Right lobe of liver (tissue), 6 donors: Measurements from ENCODE around the gene KDM4C. TPM values are rescaled to one million over a fixed set of nuclear protein-coding genes. Genes with fewer than 3 reads are reported as not detected.

Experiments
- ATAC-seq, 4 donors: fragments of 200-7000 bp; cut with Tn5 transposase; one replicate each; pipeline ENCODE4 v1.9.1; 2020; ENCODE audit warnings: mild to moderate bottlenecking in 4 of 4, moderate library complexity in 4 of 4
- DNase-seq, 3 donors: peaks; one replicate each; pipeline ENCODE4 v3.0.0-alpha.2; 2020
- H3K27ac ChIP-seq, 3 donors: fragments of 200-600 bp; one replicate each; pipeline ENCODE4 v1.8.0; 2022
- H3K27me3 ChIP-seq, 2 donors: fragments of 200-600 bp; one replicate each; pipeline ENCODE4 v1.8.0; 2022
- H3K36me3 ChIP-seq, 4 donors: fragments of 200-600 bp; sonication (generic) in 1 of 4; one replicate each; pipeline versions ENCODE4 v1.5.1 to v1.8.0; 2017 to 2022; ENCODE audit warnings: control low read depth in 1 of 4
- H3K4me1 ChIP-seq, 4 donors: fragments of 200-600 bp; sonication (generic) in 1 of 4; one replicate each; pipeline versions ENCODE4 v1.5.1 to v1.8.0; 2017 to 2022; ENCODE audit warnings: control low read depth in 1 of 4
- H3K4me3 ChIP-seq, 3 donors: fragments of 200-600 bp; one replicate each; pipeline ENCODE4 v1.8.0; 2022
- H3K9me3 ChIP-seq, 4 donors: fragments of 200-600 bp; sonication (generic) in 1 of 4; one replicate each; pipeline versions ENCODE4 v1.5.1 to v1.8.0; 2017 to 2022; ENCODE audit warnings: control low read depth in 1 of 4
- POLR2A ChIP-seq: fragments of 450-650 bp; IDR thresholded peaks from one replicate; pipeline ENCODE4 v1.6.1; 2017; ENCODE audit warnings: antibody characterized with exemption, mild to moderate bottlenecking
- WGBS: methylation state at CpG from one replicate; pipeline ENCODE4 v1.1.6; 2018; ENCODE audit warnings: low coverage, low lambda C conversion rate; ENCODE audit not compliant: insufficient coverage; ENCODE audit errors: missing lambda C conversion rate; 5-methylcytosine and 5-hydroxymethylcytosine counted together
- intact Hi-C, 2 donors: fragments of 100-400 bp; cut with DNase I; formaldehyde crosslinking; loops; one replicate each; pipeline versions ENCODE4 v1.11.2 to v1.14.1; 2022
- total RNA-seq, 6 experiments: library from RNA; depleted of rRNA in 2 of 6; stranded (reverse); fragments of >200 nt in 2 of 6; fragmentation: NEBNext Ultra II Directional in 3 of 6; extraction: Animal tissue kit (Norgen Biotek cat#: 25700) in 3 of 6; gene quantifications; one replicate each; pipeline versions ENCODE4 v1.1.0 to v1.2.4, GENCODE V29; 2016 to 2023
- TF ChIP-seq, protein P1 (sequence below), 4 donors: fragments of 200-600 bp in 3 of 4; fragments of 450-650 bp in 1 of 4; IDR thresholded peaks; one replicate each; pipeline versions ENCODE4 v1.5.1 to v1.8.0; 2016 to 2022; ENCODE audit warnings: antibody characterized with exemption in 4 of 4, mild to moderate bottlenecking in 2 of 4
- donor health status: DM: no; HTN: yes; CAD: no.
- donor health status: DM: no; HTN: no; CAD: no.
- donor health status: DM: no; HTN: no; CAD: no.
- donor health status: DM: no; HTN: yes; CAD: no.
- donor health status: DM: no; HTN: yes; CAD: no.

KDM4C gene
- total RNA-seq, 6 experiments from 2014 or later, result 14.1 to 20.9 (median 15.3) TPM

DNA sequence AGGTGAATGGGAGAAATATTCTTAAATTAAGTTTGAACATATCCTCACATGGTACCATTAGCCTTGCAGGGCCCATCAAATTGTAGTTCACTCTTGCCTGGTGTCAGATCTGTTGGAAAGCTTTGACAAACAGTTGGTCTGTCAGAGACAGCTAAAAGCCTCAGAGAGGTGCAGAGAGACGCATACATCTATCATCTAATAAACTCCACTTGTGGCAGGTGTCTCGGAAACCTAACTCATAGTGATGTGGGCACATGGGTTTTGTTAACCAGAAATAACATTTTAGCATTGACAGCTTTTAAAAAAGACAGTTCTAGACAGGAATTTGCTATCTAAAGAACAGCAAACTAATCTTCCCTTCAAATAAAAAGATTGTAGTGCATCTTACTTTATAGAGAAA lies 315.9 kb downstream of the KDM4C start:
- Histone ChIP-seq H3K27ac (no peak overlapping the region), H3K27me3 (no peaks in the 10 kb centered on the region), H3K36me3 (peaks cover 0 to 13% (median 0%) of the 10 kb centered on the region in 4 donors), H3K9me3 (no peaks in the 10 kb centered on the region), H3K4me1 (no peaks in the 10 kb centered on the region), H3K4me3 (no peak overlapping the region)
- TF ChIP-seq POLR2A, result no peak
- TF ChIP-seq, protein P1, sequence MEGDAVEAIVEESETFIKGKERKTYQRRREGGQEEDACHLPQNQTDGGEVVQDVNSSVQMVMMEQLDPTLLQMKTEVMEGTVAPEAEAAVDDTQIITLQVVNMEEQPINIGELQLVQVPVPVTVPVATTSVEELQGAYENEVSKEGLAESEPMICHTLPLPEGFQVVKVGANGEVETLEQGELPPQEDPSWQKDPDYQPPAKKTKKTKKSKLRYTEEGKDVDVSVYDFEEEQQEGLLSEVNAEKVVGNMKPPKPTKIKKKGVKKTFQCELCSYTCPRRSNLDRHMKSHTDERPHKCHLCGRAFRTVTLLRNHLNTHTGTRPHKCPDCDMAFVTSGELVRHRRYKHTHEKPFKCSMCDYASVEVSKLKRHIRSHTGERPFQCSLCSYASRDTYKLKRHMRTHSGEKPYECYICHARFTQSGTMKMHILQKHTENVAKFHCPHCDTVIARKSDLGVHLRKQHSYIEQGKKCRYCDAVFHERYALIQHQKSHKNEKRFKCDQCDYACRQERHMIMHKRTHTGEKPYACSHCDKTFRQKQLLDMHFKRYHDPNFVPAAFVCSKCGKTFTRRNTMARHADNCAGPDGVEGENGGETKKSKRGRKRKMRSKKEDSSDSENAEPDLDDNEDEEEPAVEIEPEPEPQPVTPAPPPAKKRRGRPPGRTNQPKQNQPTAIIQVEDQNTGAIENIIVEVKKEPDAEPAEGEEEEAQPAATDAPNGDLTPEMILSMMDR (IDR thresholded peaks at IDR 0.05), result no peak
- ATAC-seq, result no peak
- intact Hi-C loops, result no loop called here
- 89% methylated on average over 2 of the region's 2 CpGs for WGBS
- no peak for DNase-seq

- peaks cover 0 to 13% (median 0%) of the 10 kb centered on the region in 4 donors for H3K36me3 ChIP-seq
- TF ChIP-seq, protein P1 (IDR thresholded peaks at IDR 0.05), result no peak
- no peak for TF ChIP-seq POLR2A
- H3K27ac ChIP-seq, result no peak overlapping the region
- DNase-seq (no peak), ATAC-seq (no peak)
- intact Hi-C loops, result no loop called here
- H3K4me1 ChIP-seq, result no peaks in the 10 kb centered on the region
- H3K4me3 ChIP-seq, result no peak overlapping the region
- H3K27me3 ChIP-seq, result no peaks in the 10 kb centered on the region
- no peaks in the 10 kb centered on the region for H3K9me3 ChIP-seq
- WGBS, result 98% methylated on average over 6 of the region's 7 CpGs
Observed at GRCh38 chr9:7075154-7075553, 317.4 kb downstream of the KDM4C start.

GRCh38 chr9:7079051-7079450 lies 321.3 kb downstream of the KDM4C start:
- Histone ChIP-seq H3K27ac (no peak overlapping the region), H3K27me3 (no peaks in the 10 kb centered on the region), H3K4me1 (peaks cover 0 to 6% (median 0%) of the 10 kb centered on the region in 4 donors), H3K9me3 (no peaks in the 10 kb centered on the region), H3K36me3 (peaks cover 0 to 13% (median 0%) of the 10 kb centered on the region in 4 donors), H3K4me3 (no peak overlapping the region)
- no peak for DNase-seq
- no peak for ATAC-seq
- no peak for TF ChIP-seq POLR2A
- TF ChIP-seq, protein P1 (IDR thresholded peaks at IDR 0.05), result no peak
- intact Hi-C loops, result no loop called here
- 92% methylated on average over 3 of the region's 3 CpGs for WGBS

DNA sequence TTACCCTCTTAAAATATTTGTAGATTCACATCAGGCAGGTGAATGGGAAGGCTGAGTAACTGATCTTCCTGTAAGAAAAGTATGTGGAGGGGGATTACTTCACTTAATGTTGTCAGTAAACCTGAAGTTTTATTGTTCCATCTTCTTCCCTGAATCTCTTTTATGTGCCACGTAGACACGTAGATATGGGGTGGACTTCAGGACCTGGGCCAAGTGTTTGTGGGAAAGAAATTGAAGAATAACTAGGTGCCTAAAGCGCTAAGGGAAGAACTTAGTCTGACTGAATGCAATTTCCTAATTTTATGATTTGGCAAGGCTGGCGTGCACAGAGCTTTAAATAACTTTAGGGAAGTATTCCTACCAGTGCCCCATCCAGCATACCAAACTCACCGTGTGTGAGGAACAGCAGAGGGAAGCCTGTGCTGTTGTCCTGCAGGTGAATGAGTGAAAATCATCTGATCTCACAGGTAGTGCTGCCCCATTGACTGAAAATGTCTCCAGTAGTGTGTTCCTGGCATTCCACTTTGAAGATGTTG lies 323.4 kb downstream of the KDM4C start:
- Histone ChIP-seq H3K9me3 (no peaks in the 10 kb centered on the region), H3K27ac (no peak overlapping the region), H3K4me3 (no peak overlapping the region), H3K27me3 (no peaks in the 10 kb centered on the region), H3K4me1 (peaks cover 0 to 6% (median 0%) of the 10 kb centered on the region in 4 donors), H3K36me3 (peaks cover 0 to 13% (median 0%) of the 10 kb centered on the region in 4 donors)
- peak in 1 of 4 donors; percentile 19 for ATAC-seq
- no peak for DNase-seq
- intact Hi-C loops, result no loop called here
- TF ChIP-seq POLR2A, result no peak
- TF ChIP-seq, protein P1 (IDR thresholded peaks at IDR 0.05), result no peak
- 64% methylated on average over 5 of the region's 5 CpGs for WGBS
